Progenitor cell of endocrine pancreas (in vitro differentiated cells): ENCODE measurements around the gene SPTLC3. TPM values are rescaled to one million over a fixed set of nuclear protein-coding genes. Genes with fewer than 3 reads are reported as not detected.

Experiments used
- DNase-seq: peaks from one replicate; pipeline ENCODE4 v3.0.0; 2021; ENCODE audit warnings: low spot score; ENCODE audit not compliant: unreplicated experiment
- H3K27ac Mint-ChIP-seq: 2 replicates; pipeline ENCODE4 v1.8.0; 2021; ENCODE audit warnings: mild to moderate bottlenecking, moderate library complexity, mixed read lengths
- H3K27me3 Mint-ChIP-seq: 2 replicates; pipeline ENCODE4 v1.8.0; 2021; ENCODE audit warnings: mixed read lengths
- H3K36me3 Mint-ChIP-seq: 2 replicates; pipeline ENCODE4 v1.8.0; 2022; ENCODE audit warnings: mixed read lengths; ENCODE audit not compliant: insufficient read depth
- H3K4me1 Mint-ChIP-seq: 2 replicates; pipeline ENCODE4 v1.8.0; 2021; ENCODE audit warnings: low read depth, mixed read lengths
- H3K4me3 Mint-ChIP-seq: 2 replicates; pipeline ENCODE4 v1.8.0; 2021; ENCODE audit warnings: low read depth, mild to moderate bottlenecking, moderate library complexity, mixed read lengths
- H3K9me3 Mint-ChIP-seq: 2 replicates; pipeline ENCODE4 v1.8.0; 2021; ENCODE audit warnings: low read depth, mixed read lengths
- CTCF ChIP-seq: fragments of 200-600 bp; sonication (generic); IDR thresholded peaks from one replicate; pipeline ENCODE4 v1.5.0; 2021; ENCODE audit warnings: antibody characterized with exemption, mild to moderate bottlenecking; ENCODE audit not compliant: unreplicated experiment
- total RNA-seq: library from RNA; stranded (reverse); gene quantifications from 2 replicates; pipeline ENCODE4 v1.2.1, GENCODE V29; 2021

The SPTLC3 gene
- total RNA-seq, 1 donor from 2014 or later = 52.2 TPM

GRCh38 chr20:13117200-13117599 is 108.4 kb downstream of the SPTLC3 start:
- TF ChIP-seq CTCF = no peak
- Mint-ChIP-seq H3K27ac (no peak overlapping the region), H3K27me3 (no peaks in the 10 kb centered on the region), H3K4me1 (peaks cover 26% of the 10 kb centered on the region), H3K9me3 (no peaks in the 10 kb centered on the region), H3K36me3 (peaks cover 11% of the 10 kb centered on the region), H3K4me3 (no peak overlapping the region)
- DNase-seq = no peak

- H3K4me3 Mint-ChIP-seq = no peak overlapping the region
Measured at GRCh38 chr20:13118676-13119075, 109.9 kb downstream of the SPTLC3 start.

GRCh38 chr20:13119583-13119982 is 110.8 kb downstream of the SPTLC3 start:
- Mint-ChIP-seq H3K9me3 (no peaks in the 10 kb centered on the region), H3K27me3 (no peaks in the 10 kb centered on the region), H3K4me1 (peaks cover 21% of the 10 kb centered on the region), H3K27ac (no peak overlapping the region), H3K4me3 (no peak overlapping the region), H3K36me3 (peaks cover 4% of the 10 kb centered on the region)
- TF ChIP-seq CTCF = peak; percentile 91
- DNase-seq = peak; percentile 22

More at GRCh38 chr20:13118676-13119075, 109.9 kb downstream of the SPTLC3 start:
- H3K9me3 Mint-ChIP-seq = no peaks in the 10 kb centered on the region
- peaks cover 7% of the 10 kb centered on the region for H3K36me3 Mint-ChIP-seq
- no peak overlapping the region for H3K27ac Mint-ChIP-seq
- no peak for TF ChIP-seq CTCF
- peaks cover 23% of the 10 kb centered on the region for H3K4me1 Mint-ChIP-seq
- no peaks in the 10 kb centered on the region for H3K27me3 Mint-ChIP-seq
- no peak for DNase-seq

- H3K9me3 Mint-ChIP-seq = no peaks in the 10 kb centered on the region
- peaks cover 4% of the 10 kb centered on the region for H3K36me3 Mint-ChIP-seq
- peaks cover 16% of the 10 kb centered on the region for H3K4me1 Mint-ChIP-seq
- H3K27ac Mint-ChIP-seq = no peak overlapping the region
- DNase-seq = no peak
- H3K4me3 Mint-ChIP-seq = no peak overlapping the region
- no peak for TF ChIP-seq CTCF
- H3K27me3 Mint-ChIP-seq = no peaks in the 10 kb centered on the region
Measured at GRCh38 chr20:13120471-13120870, 111.7 kb downstream of the SPTLC3 start.

- peaks cover 7% of the 10 kb centered on the region for H3K4me1 Mint-ChIP-seq
Measured at GRCh38 chr20:13121840-13122515, 113.2 kb downstream of the SPTLC3 start.

More at GRCh38 chr20:13121840-13122515, 113.2 kb downstream of the SPTLC3 start:
- DNase-seq = no peak
- Mint-ChIP-seq H3K4me3 (no peak overlapping the region), H3K36me3 (peaks cover 13% of the 10 kb centered on the region), H3K27ac (no peak overlapping the region), H3K27me3 (no peaks in the 10 kb centered on the region), H3K9me3 (no peaks in the 10 kb centered on the region)
- no peak for TF ChIP-seq CTCF
